K562 (cell line): ENCODE data around the gene EPHB3. TPM values are rescaled to one million over a fixed set of nuclear protein-coding genes. Genes with fewer than 3 reads are reported as not detected.

ENCODE experiments used
- HCFC1 ChIP-seq: IDR thresholded peaks from 2 replicates; pipeline ENCODE4 v1.6.1; 2012; ENCODE audit warnings: low read depth, low read length, improper control_type of control experiment
- IRF1 ChIP-seq: sonication (generic); formaldehyde crosslinking; IDR thresholded peaks from 2 replicates; pipeline ENCODE4 v1.8.0; 2022; ENCODE audit warnings: missing genetic modification reagents, mild to moderate bottlenecking, borderline replicate concordance
- RBM22 ChIP-seq: fragments of 200-400 bp; formaldehyde crosslinking; IDR thresholded peaks from 2 replicates; pipeline ENCODE4 v1.6.1; 2018; ENCODE audit warnings: low read length, low read depth; ENCODE audit not compliant: poor library complexity, severe bottlenecking
- SP1 ChIP-seq: sonication (generic); formaldehyde crosslinking; IDR thresholded peaks from 2 replicates; pipeline ENCODE4 v1.8.1; 2022; ENCODE audit warnings: mild to moderate bottlenecking, missing genetic modification reagents
- TFAP4 ChIP-seq: sonication (generic); formaldehyde crosslinking; IDR thresholded peaks from 2 replicates; pipeline ENCODE4 v1.8.0; 2022; ENCODE audit warnings: missing genetic modification reagents, mild to moderate bottlenecking, moderate library complexity, borderline replicate concordance
- ZBTB2 ChIP-seq: fragments of 450-650 bp; IDR thresholded peaks from 2 replicates; pipeline ENCODE4 v1.6.1; 2016; ENCODE audit warnings: antibody characterized with exemption
- ZNF263 ChIP-seq: sonication (generic); formaldehyde crosslinking; IDR thresholded peaks from 2 replicates; pipeline ENCODE4 v1.8.0; 2022; ENCODE audit warnings: mild to moderate bottlenecking, missing genetic modification reagents, borderline replicate concordance
- ZNF280A ChIP-seq: fragments of 450-650 bp; IDR thresholded peaks from 2 replicates; pipeline ENCODE4 v1.6.1; 2018; ENCODE audit warnings: mild to moderate bottlenecking, low read depth; ENCODE audit not compliant: partially characterized antibody
- ZNF511 ChIP-seq: sonication (generic); formaldehyde crosslinking; IDR thresholded peaks from 2 replicates; pipeline ENCODE4 v1.8.0; 2022; ENCODE audit warnings: mild to moderate bottlenecking, missing genetic modification reagents
- ZNF696 ChIP-seq: fragments of 250-450 bp; sonication (Bioruptor Pico); conservative IDR thresholded peaks from 2 replicates; pipeline ENCODE4 v1.4.0; 2020; ENCODE audit warnings: mild to moderate bottlenecking, moderate library complexity
- ZNF740 ChIP-seq, 3 experiments: fragments of 200-800 bp in 1 of 3; sonication (Bioruptor generic) in 1 of 3; sonication (generic) in 1 of 3; formaldehyde crosslinking in 1 of 3; IDR thresholded peaks; 2 replicates each; pipeline versions ENCODE4 v1.6.1 to v1.8.0; 2016 to 2022; ENCODE audit warnings: mild to moderate bottlenecking in 2 of 3, missing compliant biosample characterization in 2 of 3, missing genetic modification characterization in 2 of 3, missing genetic modification reagents in 1 of 3
- polyA plus RNA-seq, 8 experiments: library from polyadenylated mRNA; depleted of rRNA in 4 of 8; stranded (reverse) in 5 of 8; unstranded in 3 of 8; fragments of >200 nt; fragmentation: Nextera tagmentation in 2 of 8; fragmentation: Illumina TruSeq in 1 of 8; extraction: Ambion mirVana in 2 of 8; extraction: Trizol in 1 of 8; gene quantifications; 2 replicates each; pipeline versions ENCODE4 v1.2.1 to v1.2.3, GENCODE V29; 2011 to 2014; ENCODE audit warnings: inconsistent platforms in 1 of 8, missing spikeins in 1 of 8
- total RNA-seq, 7 experiments: library from RNA; depleted of rRNA in 6 of 7; stranded (reverse); fragments of >200 nt in 6 of 7; fragmentation: Illumina TruSeq in 2 of 7; extraction: Trizol in 2 of 7; gene quantifications; 2 replicates each; pipeline versions ENCODE4 v1.2.1 to v1.2.3, GENCODE V29; 2011 to 2021; ENCODE audit warnings: low replicate concordance in 1 of 7

Gene EPHB3
- total and polyA plus RNA-seq, 9 of the 15 experiments (the other 6 are each of a cell fraction or from before 2014, with no cell fraction given): not detected

GRCh38 chr3:184610245-184610871 is 48.8 kb downstream of the EPHB3 start (continued):
- TF ChIP-seq ZNF740 (CRISPR knock-in tag; IDR thresholded peaks at IDR 0.05) (no peak), ZNF740 (tag; IDR thresholded peaks at IDR 0.05) (no peak), ZNF280A (no peak), TFAP4 (CRISPR knock-in tag) (no peak), ZNF511 (CRISPR knock-in tag) (no peak), IRF1 (CRISPR knock-in tag) (no peak), ZNF696 (no peak), RBM22 (no peak), HCFC1 (no peak), SP1 (CRISPR knock-in tag) (no peak), ZNF263 (CRISPR knock-in tag) (no peak), ZBTB2 (no peak)
